CD4-positive, alpha-beta T cell treated with Interleukin-15 for 1 hour (primary cell): Measurements from ENCODE around the gene ADCY5.

Source experiments
- DNase-seq: peaks from one replicate; pipeline ENCODE4 v3.0.0-alpha.2; 2020

ADCY5 gene

DNA sequence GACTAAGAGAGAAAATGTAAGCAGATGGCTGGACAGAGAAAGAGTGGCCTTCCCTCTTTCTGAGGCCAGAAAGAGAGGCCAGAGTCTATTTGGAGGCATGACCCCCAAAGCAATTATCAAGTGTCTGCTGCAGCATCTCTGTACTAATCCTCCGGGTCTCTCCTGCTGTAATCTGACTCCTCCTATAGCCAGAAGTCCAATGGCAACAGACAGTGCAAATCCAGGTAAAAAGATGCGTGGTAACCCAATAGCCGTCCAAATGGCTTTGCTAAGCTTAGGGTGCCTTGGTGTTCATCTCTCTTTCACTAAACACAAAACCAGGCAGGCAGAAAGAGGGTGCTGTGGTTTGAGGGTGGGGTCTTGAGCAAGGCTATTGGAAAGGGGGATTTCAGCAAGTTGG lies 91.6 kb downstream of the ADCY5 start:
- DNase-seq, result no peak

DNA sequence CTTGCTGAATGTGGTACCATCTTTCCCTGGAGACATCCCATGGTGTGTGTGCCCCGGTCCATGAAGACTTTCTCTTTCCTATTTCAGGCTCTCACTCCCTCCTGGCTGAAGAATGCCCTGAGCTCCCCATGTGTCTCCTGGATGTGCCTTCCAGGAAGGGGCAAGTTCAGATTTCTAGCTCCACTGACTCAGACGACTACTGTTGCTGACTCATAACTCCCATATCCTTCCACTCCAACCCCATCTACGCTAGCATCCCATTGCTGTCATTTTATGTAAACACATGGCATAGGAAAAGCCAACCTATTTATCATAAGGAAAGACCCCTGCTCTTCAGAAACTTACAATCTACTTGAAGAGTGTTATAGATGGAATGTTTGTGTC lies 95.0 kb downstream of the ADCY5 start:
- DNase-seq, result no peak

DNA sequence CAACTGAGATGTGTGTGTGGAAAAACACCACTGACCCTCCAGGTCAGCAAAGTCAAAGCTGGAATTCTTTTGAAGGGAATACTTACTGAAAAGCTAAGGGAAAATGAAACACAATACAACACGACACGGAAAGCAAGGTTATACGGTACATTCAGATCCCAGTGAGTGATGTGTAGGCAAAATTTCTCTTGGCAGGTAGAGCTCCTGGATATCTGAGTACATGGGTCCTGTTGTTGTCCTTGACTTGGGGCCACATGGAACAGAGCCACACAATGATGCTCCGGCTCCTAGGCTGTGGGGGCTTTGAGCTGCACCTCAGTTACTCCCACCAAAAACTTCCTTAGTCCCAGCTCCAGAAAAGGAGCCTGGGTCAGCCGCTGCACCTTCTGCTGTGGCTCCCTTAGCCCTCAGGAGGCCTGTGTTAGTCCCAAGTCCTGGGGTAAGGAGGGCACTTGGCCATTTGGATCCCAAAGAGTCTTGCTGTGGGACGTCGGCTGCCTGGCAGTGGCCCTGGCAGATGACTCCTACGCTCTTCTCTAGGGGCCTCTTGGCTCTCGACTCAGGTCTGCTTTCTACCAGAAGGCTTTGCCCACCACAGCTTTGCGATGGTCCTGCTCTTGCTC lies 95.6 kb downstream of the ADCY5 start:
- no peak for DNase-seq

DNA sequence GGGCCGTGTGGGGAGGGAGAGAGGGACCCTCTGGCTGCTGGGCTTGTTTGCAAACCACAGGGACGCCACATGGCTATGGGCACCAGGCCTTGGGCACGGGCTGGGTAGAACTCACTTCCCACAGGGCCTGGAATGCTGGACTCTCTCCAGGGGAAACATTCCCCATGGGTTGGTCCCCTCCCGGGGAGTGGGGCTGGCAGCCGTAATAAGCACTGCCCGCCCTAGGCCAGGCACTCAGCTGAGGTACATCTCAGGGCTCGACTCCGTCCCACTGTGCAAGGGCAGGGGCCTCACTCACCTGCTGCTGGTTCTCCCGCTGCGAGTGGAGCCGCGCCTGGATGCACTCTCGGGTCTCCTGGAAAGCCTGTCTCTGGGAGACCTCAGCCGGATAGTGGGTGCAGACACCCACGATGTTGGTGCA lies 96.7 kb downstream of the ADCY5 start:
- DNase-seq, result no peak

DNA sequence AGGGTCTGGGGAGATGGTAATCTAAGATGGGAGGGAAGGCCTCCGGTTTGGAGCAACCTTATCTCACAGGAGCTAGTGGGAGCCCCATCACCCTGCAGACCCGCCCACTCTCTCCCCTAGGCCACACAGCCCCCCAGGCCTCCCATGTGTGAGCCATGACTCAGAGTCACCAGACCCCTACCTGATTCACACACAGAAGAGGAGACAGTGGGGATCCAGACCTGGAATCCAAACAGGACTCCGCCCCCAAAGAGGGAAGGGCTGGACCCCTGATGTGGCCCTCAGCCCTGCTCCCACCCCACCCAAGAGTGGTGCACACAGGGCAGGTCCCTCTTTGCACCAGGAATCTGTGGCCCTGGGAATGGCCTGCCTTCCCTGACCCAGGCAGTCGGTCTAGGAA lies 97.4 kb downstream of the ADCY5 start:
- no peak for DNase-seq

DNA sequence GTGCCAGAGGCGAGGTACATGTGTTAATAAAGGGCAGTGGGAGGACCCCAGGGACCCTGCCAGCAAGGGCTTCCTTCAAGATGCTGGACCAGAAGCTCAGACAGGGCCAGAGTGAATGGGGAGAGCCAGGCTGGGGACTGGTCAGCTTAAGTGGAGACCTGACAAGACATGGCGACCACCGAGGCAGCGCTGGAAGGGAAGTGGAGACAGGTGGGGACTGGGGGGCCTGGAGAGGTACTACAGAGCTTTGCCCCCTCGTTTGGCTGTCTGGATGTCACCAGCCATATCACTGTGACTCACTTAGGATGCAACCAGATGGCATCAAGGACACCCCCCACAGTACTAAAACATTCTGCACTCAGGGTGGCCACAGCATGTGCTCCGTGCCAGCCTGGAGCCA lies 97.9 kb downstream of the ADCY5 start:
- DNase-seq, result no peak

DNA sequence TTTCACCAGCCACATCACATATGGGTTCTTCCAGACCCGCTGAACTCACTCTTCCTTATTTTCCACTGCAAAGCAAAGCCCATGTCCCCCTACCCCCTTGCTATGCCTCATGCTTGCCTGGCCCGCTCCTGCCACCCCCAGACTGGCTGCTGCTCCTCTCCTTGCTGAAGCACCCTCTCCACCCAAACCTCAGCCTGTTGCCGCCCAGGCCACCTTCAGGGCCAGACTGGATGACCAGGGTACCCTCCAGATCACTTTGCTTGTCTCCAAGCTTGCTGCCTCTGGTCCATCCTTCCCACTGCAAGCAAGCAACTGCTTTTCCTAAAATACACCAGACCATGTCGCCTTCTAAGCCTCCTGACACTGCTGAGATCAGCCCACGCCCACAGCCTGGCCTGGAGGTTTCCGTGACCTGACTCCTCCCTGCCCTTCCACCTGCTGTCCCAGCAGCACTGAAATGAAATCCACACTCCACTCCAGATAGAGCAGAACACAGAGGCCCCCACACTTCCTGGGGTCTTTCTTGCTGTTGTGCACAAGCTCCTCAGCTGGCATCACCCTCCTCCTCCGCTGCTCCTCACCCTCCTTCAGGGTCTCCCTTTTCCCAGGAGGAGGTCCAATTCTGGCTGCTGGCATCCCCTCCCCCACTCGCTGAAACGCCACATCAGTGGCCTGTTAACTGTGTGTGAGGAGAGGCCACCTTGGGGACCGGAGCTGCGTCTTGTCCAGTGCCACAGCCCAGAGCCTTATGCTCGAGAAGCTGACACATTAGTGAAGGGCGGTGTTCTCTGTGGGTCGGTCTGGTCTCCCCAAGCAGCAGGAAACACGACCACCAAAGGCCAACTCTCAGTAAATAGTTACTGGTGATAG lies 99.1 kb downstream of the ADCY5 start:
- DNase-seq, result no peak

DNA sequence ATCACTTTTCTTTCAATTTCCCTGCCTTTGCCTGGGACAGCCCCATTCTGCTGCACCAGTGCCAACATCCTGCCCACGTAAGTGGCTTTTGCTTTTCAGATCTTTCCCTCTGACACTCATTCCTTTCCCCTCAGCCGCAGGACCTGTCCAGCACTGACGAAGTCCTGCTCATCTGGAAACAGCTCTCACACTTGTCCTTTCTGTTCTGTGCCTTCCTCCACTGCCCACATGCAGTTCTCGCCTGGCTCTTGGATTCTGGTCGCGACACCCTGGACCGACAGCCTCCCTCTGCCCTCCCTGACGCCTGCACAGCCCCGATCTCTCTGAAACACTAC lies 99.7 kb downstream of the ADCY5 start:
- DNase-seq, result no peak

DNA sequence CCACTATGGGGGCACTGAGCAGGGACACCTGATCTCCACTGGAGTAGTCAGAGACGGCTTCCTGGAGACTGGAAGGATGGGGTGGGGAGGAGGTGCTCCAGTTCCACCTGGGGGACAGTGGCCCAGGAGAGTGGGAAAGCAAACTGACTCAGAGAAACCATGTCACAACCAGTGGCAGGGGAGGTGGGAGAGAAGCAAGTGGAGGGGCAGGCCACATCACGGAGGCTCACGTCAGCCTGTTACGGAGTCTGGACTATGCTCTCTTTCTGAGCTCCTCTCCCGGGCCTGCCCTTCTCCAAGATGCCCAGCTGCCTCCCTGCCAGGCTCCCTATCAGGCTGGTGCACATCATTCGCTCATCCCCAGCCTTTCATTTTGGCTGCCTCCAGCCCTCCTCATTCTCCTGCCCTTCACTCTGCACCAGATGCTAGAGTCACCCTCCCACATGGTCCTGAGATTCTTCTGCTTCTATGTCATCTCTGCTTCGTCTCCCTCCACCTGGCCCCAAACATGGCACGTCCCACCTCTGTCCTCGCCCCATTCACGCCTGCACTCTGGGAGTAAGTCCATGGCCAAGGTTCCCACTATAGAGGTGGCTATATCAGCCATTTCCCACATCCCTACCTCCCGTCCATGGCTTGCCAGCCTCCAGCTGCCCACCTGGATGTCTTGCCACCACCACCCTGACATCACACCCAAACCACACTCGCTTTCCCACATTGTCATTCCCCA lies 100.3 kb downstream of the ADCY5 start:
- no peak for DNase-seq

DNA sequence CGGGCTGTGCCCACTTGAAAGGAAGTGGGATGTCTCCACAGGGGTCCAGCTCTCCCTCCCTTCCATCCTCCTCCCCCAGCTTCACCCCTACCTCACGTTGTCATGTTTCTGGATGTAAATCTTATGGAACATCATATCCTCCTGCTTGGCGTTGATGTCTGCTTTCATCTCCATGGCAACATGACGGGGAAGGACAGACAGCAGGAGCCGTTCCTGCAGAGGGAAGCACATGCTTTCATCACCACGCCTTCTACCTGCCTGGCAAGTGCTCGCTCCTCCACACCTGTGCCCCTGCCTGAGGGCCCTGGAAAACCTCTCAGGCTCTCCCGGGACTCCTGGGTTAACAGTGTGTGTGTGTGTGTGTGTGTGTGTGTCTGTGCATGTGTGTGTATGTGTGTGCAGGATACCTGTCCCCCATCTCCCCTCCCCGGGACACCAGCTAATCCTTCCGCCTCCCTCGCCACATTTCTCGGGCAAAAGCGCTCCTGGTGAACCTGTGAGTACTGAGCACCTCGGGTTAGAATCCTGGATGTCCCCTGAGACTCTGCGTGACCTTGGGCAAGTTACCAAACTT lies 101.1 kb downstream of the ADCY5 start:
- DNase-seq, result no peak

DNA sequence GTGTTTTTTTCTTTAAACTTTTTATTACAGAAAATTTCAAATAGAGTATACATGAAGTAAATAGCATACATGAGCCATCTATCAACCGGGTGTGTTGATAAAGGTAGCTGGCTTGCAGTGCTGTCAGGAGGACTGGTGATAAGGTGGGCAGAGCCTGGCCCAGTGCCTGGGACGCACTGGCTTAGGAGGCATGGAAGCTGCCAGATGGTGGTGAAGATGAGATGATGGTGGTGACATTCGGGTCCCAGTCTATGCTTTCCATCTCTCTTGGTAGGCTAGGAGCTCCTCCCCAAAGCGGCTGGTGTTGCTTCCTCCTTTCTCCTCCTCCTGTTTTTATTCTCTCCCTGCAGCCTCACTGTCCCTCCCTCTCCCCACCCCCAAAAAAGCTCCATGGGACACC lies 101.7 kb downstream of the ADCY5 start:
- DNase-seq, result no peak

DNA sequence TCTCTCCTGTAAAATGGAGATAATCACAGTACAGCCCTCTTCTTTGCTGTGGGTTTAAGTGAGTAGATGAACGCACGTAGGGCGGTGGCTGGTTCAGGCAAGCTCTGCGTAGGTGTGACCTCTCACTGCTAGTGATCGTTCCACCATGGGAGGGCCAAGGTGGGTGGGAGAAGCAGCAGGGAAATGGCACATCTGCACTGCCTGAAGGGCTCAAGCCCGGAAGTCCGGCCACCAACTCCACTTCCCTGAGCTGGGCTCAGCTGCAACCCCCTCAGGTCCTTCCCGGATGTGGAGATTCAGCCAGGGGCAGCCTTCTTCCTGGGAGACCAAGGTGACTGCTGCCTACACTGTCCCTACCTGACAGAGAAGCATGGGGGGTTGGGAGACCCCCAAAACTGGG lies 102.9 kb downstream of the ADCY5 start:
- DNase-seq, result no peak

DNA sequence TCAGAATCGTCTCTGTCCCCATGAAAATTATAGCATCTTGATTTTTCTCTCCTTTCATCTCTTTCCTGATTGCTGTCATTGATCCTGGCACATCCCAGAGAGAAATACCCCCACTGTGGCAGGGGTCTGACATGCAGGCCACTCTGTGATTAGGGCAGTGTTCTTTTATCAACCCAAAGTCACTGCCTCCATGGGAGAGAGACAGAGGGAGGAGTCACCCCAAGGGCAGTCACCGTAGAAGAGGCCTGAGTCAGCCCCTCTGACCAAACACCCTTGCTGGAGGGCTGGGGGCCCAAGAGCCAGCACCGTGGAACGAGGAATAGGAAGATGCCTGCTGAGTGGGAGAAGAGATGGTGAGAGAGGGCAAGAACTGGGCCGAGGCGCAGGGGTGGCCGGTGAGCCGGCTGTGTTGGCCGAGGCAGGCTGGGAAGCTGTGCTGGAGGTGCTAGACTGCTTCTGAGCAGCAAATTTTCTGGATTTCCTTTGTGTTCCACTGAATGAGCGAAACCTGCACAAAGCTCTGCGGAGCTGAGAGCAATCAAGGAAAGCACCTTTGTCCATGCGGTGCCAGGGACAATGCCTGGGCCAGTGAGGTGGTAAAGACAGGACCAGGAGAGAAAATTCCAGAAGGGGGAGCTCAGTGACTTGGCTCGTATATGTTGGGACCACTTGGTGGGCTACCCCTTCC lies 103.8 kb downstream of the ADCY5 start:
- DNase-seq, result no peak

DNA sequence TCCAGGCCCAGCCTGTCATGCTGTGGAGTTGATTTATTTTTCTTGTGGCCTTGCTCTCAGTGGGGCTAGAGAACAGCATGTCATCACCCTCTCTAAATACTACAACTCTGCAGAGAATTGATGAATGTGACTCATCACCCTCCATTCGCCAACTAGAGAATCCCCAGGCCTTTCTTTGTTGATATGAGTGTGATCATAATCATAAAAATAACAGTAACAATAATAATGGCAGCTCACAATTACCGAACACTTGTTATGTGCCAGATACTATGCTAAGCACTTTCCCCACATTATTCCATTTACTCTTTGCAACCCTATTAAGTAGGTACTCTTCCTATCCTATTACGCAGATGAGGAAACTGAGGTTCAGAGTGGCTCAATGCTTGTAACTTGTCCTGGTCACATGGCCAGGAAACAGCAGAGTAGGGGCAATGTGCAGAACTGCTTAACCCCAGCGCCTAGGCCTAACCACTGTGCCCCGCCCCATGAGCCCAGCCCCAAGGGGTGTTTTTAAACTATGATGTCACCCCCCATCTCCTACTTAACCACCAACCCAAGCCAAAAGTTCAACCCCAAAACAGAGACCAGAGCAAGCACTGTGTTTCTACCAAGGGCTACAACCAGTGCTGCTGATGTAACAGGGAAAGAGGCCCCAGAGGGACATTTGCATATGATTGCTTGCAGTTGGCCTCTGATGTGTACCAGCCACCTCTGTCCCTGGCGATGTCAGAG lies 104.5 kb downstream of the ADCY5 start:
- DNase-seq, result no peak

DNA sequence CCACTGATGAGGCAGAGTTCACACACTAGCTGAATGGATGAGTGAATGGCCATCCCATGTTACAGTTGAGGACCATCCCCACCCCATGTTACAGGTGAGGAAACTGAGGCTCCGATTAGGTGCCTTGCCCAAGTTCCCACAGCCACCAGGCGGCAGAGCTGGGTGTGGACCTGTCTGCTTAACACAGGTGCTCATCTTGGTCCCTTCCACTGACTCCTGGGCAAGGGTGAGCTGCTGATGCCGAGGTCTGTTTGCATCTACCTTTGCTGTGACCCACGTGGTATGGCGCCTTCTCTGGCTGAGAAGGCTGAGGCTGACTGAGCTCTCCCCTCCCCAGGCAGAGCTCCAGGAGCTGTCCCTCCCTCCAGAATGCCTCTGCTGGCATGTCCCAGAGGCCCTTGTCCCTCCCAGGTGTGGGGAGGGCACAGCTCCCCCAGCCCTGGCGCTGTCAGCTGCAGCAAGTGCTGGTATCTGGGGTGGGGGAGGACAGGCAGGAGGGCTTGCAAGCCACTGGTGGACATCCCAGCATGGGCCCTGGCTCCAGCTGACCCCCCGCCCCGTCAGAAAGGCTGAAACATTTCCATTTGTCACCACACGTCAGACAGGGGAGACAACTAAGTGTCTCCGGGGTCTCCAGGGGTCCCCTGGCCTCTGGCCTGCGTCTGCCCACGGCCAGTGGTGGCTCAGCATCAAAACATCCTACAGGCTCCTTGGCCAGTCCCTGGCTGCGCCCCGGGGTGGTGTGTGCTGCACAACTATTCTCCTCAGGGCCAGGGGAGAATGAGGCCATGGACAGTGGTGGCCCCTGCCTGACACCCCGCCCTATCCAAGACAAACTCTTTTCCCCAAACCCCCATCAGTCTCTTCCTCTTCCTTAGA lies 105.4 kb downstream of the ADCY5 start:
- DNase-seq, result no peak

DNA sequence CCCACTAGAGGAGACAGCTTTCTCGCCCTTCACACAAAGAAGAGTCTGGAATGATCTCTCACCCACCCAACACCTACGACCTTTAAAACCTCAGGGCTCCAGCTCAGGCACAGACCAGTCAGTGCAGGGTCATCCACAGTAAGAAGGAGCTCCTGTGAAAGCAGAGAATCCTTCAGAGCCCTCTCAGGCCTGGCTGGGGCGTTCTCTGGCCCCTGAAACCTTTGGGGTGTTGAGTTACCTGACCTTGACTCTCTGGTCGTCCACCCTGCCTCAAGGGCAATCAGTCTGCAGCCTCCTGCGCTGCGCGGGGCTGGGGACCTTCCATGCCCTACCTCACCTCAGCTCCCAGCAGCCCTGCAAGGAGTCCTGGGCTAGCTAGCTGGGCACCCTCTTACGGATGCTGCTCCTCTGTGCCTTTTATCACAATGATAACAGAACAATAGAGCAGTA lies 106.2 kb downstream of the ADCY5 start:
- no peak for DNase-seq

DNA sequence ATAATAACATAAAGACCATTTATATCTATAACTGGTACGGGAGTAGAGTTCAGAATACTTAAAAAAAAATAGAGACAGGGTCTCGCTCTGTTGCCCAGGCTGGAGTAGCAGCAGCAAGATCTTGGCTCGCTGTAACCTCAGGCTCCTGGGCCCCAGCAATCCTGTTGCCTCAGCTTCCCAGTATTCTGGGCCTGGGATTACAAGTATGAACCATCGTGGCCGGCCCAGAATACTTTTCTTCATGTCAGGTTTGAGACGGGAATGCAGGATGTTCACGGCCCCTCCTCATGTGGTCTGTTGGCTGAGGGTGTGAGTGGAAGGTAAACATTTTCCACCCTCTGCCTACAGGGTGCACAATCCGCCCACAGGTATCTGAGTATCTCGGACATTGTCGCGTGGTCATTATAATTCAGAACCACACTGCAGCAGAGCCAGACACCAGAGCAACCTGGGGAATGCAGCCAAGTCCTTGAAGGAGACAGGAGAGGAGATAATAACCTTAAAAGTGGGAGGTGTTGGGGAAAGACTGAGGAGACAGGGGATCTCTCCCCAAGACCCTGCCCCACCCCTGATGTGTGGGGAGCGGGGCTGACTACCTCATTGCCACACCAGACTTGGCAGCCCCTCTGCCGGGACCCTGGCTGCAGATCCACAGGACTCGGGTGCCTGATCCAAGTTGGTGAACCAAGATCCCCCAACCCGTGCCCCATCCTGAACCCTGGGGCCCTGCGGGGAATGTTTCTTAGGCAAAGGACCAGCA lies 106.8 kb downstream of the ADCY5 start:
- DNase-seq, result no peak

DNA sequence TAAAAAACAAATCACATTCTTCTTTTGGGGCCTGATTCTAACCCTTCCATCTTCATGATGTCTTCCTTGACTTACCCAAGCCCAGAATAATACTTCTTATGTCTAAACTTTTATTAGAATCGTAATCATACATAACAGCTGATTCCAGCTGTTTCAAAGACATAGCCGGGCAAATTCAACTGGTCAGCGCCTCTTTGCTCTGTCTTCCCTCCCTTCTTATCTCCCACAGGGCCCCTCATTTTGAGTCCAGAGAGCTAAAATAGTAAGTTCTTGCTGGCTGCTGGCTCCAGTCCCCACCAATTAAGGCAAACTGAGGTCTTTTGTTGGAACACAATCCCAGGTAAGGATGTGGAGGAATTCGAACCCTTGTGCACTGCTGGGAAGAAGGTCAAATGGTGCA lies 108.6 kb downstream of the ADCY5 start:
- no peak for DNase-seq

DNA sequence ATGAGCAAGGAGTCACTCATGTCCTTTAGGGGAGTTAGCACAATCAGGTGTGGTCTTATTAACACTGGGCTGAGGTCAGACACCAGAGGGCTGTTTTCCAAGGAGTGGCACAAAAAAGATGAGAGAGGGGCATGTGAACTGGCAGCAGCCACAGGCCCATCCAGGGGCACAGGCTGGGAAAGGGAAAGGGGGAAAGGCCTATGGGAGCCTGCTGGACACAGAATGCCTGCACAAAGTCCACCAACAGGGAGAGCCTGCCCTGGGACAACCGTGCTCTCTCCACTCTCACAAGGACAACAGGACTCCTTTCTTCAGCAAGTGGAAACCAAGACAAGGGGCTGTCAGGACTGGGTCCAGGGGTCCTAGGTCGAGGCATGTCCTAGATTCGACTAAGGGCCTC lies 109.6 kb downstream of the ADCY5 start:
- DNase-seq, result no peak

DNA sequence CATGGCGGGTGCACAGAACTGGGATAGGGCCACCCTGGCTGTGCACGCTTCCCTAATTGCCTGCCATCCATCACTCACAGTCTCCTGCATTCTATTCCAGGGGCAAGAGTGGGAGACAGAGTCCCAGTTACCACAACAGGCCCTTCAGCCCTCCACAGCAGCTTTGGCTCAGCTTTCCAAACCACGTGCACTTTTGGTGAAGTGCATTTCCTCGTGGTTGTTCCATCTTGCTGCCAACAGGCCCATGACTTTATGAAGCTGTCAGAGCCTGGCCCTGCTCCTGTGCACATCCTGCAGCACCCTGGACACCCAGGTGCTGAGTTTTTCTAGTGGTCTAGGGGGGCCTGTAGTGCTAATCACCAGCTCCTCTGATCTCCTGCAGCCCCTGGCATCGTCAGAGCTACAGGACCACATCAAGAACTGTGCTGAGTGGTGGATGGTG lies 110.2 kb downstream of the ADCY5 start:
- DNase-seq, result no peak
